Body of pancreas (tissue), 4 donors: ENCODE results near the gene JMJD8. TPM values are rescaled to one million over a fixed set of nuclear protein-coding genes. Genes with fewer than 3 reads are reported as not detected.

ENCODE experiments used
- ATAC-seq: fragments of 150-250 bp; one replicate; pipeline ENCODE4 v1.9.1; 2016
- DNase-seq, 4 donors: peaks; one replicate each; pipeline ENCODE4 v3.0.0-alpha.2; 2019
- H3K27ac ChIP-seq, 4 donors: fragments of 200-600 bp; sonication (generic); 1 replicate in 3 of 4; 2 replicates in 1 of 4; pipeline versions ENCODE4 v1.5.1 to v1.6.1; 2016 to 2019; ENCODE audit warnings: mild to moderate bottlenecking in 1 of 4, mixed read lengths in 1 of 4, moderate library complexity in 1 of 4
- H3K27me3 ChIP-seq, 2 donors: fragments of 200-600 bp; sonication (generic); one replicate each; pipeline ENCODE4 v1.6.0; 2016; ENCODE audit warnings: mild to moderate bottlenecking in 1 of 2
- H3K36me3 ChIP-seq, 2 donors: fragments of 200-600 bp; sonication (generic); replicated peaks in 1 of 2; 2 replicates each; pipeline ENCODE4 v1.5.1; 2016; ENCODE audit warnings: low read depth in 2 of 2; ENCODE audit not compliant: insufficient read depth in 1 of 2
- H3K4me1 ChIP-seq: fragments of 200-600 bp; sonication (generic); one replicate; pipeline ENCODE4 v1.6.0; 2016
- H3K4me3 ChIP-seq, 2 donors: fragments of 200-600 bp; sonication (generic); 1 replicate in 1 of 2; 2 replicates in 1 of 2; pipeline ENCODE4 v1.5.1; 2016 to 2019
- H3K9me3 ChIP-seq, 3 donors: fragments of 200-600 bp; sonication (generic); 1 replicate in 2 of 3; 2 replicates in 1 of 3; pipeline ENCODE4 v1.5.1; 2016
- POLR2A ChIP-seq, 3 donors: fragments of 450-650 bp; IDR thresholded peaks; one replicate each; pipeline ENCODE4 v1.6.1; 2016; ENCODE audit warnings: antibody characterized with exemption in 3 of 3, mild to moderate bottlenecking in 2 of 3
- WGBS, 2 donors: methylation state at CpG; one replicate each; pipeline ENCODE4 v1.1.5; 2017; 5-methylcytosine and 5-hydroxymethylcytosine counted together
- intact Hi-C: fragments of 100-400 bp; cut with DNase I; formaldehyde crosslinking; loops from one replicate; pipeline ENCODE4 v1.15.1; 2023
- total RNA-seq, 2 donors: library from RNA; depleted of rRNA; stranded (reverse); fragments of >200 nt; gene quantifications; one replicate each; pipeline ENCODE4 v1.1.0, GENCODE V29; 2016
- TF ChIP-seq, protein P1 (sequence below), 7 experiments: fragments of 450-650 bp in 4 of 7; fragments of 200-600 bp in 3 of 7; sonication (generic) in 3 of 7; IDR thresholded peaks; one replicate each; pipeline ENCODE4 v1.5.1; 2016 to 2019; ENCODE audit warnings: antibody characterized with exemption in 7 of 7

The JMJD8 gene
- total RNA-seq, 2 donors from 2014 or later, result 49.5 to 128 TPM

DNA sequence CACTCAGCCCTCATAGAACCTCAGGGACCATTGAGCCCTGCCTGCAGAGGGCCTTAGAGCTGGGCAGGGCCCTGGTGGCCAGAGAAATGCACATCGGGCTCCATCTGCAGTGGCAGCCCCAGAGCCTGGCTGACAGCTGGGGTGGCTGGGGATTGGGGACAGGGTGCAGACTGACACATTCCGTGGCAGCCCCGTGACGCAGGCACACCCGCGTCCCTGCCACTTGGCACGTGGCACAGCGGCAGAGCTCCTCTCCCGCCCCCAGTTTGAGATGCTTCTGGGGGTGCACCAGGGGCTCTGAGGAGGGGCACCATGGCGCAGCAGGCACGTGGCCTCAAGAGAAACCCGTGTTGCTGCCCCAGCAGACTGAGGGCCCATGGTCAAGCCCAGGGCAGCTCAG is 19.3 kb upstream of the JMJD8 start:
- Histone ChIP-seq H3K36me3 (no peaks in the 10 kb centered on the region), H3K9me3 (no peaks in the 10 kb centered on the region), H3K27ac (no peak overlapping the region), H3K27me3 (peaks cover 0 to 53% of the 10 kb centered on the region in 2 donors), H3K4me1 (peaks cover 9% of the 10 kb centered on the region), H3K4me3 (no peak overlapping the region)
- intact Hi-C loops, result loop anchor here (10.0 kb wide), 1 partner anchor 471 kb away; no protein-coding TSS in a partner anchor
- no peak for DNase-seq
- TF ChIP-seq, protein P1, sequence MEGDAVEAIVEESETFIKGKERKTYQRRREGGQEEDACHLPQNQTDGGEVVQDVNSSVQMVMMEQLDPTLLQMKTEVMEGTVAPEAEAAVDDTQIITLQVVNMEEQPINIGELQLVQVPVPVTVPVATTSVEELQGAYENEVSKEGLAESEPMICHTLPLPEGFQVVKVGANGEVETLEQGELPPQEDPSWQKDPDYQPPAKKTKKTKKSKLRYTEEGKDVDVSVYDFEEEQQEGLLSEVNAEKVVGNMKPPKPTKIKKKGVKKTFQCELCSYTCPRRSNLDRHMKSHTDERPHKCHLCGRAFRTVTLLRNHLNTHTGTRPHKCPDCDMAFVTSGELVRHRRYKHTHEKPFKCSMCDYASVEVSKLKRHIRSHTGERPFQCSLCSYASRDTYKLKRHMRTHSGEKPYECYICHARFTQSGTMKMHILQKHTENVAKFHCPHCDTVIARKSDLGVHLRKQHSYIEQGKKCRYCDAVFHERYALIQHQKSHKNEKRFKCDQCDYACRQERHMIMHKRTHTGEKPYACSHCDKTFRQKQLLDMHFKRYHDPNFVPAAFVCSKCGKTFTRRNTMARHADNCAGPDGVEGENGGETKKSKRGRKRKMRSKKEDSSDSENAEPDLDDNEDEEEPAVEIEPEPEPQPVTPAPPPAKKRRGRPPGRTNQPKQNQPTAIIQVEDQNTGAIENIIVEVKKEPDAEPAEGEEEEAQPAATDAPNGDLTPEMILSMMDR (IDR thresholded peaks at IDR 0.05), result no peak
- TF ChIP-seq POLR2A (IDR thresholded peaks at IDR 0.05), result no peak
- WGBS, 2 donors, result 40 to 68% methylated on average over 1 to 12 of the region's 12 CpGs
- ATAC-seq, result no peak

DNA sequence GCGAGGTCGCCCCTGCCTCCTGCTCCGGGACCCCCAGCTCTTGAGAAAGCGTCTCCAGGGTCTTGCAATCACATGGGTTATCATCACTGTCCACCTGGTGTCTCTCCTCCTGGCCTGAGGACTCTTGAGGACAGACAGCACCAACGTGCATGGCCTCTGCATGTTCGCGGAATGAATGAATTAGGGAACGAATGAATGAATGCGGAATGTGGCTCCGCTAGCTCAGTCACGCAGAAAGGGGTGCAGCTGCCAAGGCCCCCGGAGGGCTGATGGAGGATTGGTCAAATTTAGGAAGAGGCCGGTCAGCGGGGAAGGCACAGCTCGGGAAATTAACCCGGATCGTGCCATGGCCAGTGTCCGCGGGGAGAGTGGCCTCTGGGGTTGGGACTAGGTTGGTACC is 18.2 kb upstream of the JMJD8 start:
- TF ChIP-seq, protein P1 (IDR thresholded peaks at IDR 0.05), result no peak
- no peak for TF ChIP-seq POLR2A (IDR thresholded peaks at IDR 0.05)
- H3K9me3 ChIP-seq, result no peaks in the 10 kb centered on the region
- no peaks in the 10 kb centered on the region for H3K36me3 ChIP-seq
- H3K4me1 ChIP-seq, result peaks cover 9% of the 10 kb centered on the region
- WGBS, 2 donors, result 70 to 72% methylated on average over 19 of the region's 19 CpGs
- DNase-seq, result no peak
- ATAC-seq, result no peak
- no peak overlapping the region for H3K27ac ChIP-seq
- no peak overlapping the region for H3K4me3 ChIP-seq
- intact Hi-C loops, result loop anchor here (10.0 kb wide), 1 partner anchor 472 kb away; no protein-coding TSS in a partner anchor
- peaks cover 0 to 49% of the 10 kb centered on the region in 2 donors for H3K27me3 ChIP-seq

DNA sequence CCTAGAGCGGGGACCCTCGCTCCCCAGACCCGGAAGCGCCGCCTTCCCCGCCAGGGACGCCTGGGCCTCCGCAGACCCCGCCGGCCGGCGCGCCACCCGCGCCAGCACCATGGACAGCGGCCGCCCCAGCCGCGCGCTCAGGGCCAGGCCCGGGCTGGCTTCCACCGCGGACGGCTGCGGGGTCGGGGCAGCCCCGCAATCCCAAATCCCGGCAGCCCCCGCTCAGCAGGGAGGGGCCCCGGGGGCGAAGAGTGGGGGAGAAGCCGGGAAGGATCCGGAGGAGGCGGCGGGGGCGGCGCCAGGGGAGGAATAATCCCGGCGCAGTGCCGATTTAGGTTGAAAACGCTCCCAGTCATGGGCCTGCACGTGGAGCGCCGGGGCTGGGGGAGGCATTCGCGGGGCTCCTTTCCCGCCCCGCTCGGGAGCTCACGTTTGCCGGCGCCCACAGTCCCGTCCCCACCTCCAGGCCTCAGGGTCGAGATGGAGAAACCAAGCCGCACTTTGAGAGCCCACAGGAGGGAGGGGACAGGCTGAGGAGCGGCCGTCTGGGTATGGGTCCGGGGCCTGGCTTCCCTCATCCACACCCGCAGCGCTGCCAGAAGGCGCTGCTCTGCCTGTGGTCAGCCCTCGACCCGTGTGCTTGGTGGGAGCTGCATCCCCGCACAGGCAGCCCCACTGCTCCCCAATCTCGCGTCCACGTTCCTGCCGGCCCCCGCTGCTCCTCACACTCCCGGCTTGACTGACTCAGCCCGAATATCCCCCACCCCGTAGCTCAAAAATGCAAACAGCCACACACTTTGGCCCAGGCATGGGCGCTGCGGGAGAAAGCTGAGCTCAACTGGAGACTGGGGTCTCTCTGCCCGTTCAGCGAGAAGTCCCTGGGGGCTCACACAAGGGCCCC is 16.8 kb upstream of the JMJD8 start:
- Histone ChIP-seq H3K27me3 (peaks cover 0 to 42% of the 10 kb centered on the region in 2 donors), H3K4me3 (no peak overlapping the region)
- intact Hi-C loops, result loop anchor here (10.0 kb wide), 1 partner anchor 474 kb away; no protein-coding TSS in a partner anchor

DNA sequence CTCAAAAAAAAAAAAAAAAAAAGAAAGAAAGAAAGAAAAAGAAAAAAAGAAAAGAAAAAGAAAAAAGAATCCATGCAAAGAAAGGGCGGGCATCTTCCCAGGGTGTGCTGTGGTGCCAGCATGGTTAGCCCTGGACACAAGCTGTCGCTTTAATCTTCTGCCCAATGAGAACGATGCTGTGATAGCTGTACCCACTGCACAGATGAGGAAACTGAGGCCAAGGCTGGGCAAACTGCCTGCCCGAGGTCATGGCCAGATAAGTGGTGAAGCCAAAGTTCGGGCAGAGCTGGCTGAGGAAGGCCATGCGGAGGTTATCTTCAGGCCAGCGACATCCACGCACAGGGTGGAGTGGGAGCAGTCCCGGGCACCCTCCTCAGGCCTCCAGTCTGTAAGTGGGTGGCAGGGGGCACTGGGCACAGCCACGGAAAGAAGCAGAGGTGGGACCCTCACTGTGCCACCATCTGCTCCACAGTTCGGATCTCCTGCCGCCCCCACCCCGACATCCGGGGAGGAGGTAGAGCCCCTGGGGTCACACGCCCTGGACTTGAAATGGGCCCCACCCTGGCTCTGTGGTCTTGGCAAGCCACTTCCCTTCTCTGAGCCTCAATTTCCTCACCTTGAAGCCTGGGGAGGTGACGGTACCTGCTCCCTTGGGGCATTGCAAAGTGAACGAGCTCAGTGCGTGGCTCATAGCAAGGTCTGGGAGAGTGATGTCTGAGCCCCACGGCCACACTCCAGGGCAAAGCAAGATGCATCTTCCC is 15.0 kb upstream of the JMJD8 start:
- Histone ChIP-seq H3K4me3 (no peak overlapping the region), H3K27ac (no peak overlapping the region), H3K36me3 (no peaks in the 10 kb centered on the region), H3K27me3 (peaks cover 0 to 48% of the 10 kb centered on the region in 2 donors), H3K4me1 (peaks cover 27% of the 10 kb centered on the region), H3K9me3 (no peaks in the 10 kb centered on the region)
- no peak for ATAC-seq
- 66 to 78% methylated on average over 11 to 18 of the region's 19 CpGs for WGBS, 2 donors
- intact Hi-C loops, result no loop called here
- TF ChIP-seq, protein P1 (IDR thresholded peaks at IDR 0.05), result no peak
- no peak for TF ChIP-seq POLR2A (IDR thresholded peaks at IDR 0.05)
- DNase-seq, result no peak

More for the DNA sequence above, 16.8 kb upstream of the JMJD8 start:
- peak in 1 of 4 donors; percentile 50 for DNase-seq
- TF ChIP-seq, protein P1 (IDR thresholded peaks at IDR 0.05), result no peak
- TF ChIP-seq POLR2A (IDR thresholded peaks at IDR 0.05), result no peak
- H3K36me3 ChIP-seq, result no peaks in the 10 kb centered on the region
- no peak overlapping the region for H3K27ac ChIP-seq
- no peaks in the 10 kb centered on the region for H3K9me3 ChIP-seq
- ATAC-seq, result peak; percentile 68
- WGBS, 2 donors, result 5% methylated on average over 65 of the region's 76 CpGs; no CpG with 5 or more reads in 1 of the 2 donors
- H3K4me1 ChIP-seq, result peaks cover 10% of the 10 kb centered on the region
